Liver (tissue), 3 donors: ENCODE results near the gene HPCAL4.

ENCODE experiments used
- CTCF ChIP-seq: fragments of 150-350 bp; IDR thresholded peaks from 2 replicates; pipeline ENCODE4 v1.5.1; 2017; ENCODE audit warnings: improper control_type of control experiment, low read depth, low read length; ENCODE audit not compliant: missing input control
- MAX ChIP-seq: IDR thresholded peaks from 2 replicates; pipeline ENCODE4 v1.6.1; 2016; ENCODE audit warnings: antibody characterized with exemption
- NR2F2 ChIP-seq: IDR thresholded peaks from 2 replicates; pipeline ENCODE4 v1.6.1; 2016; ENCODE audit warnings: antibody characterized with exemption
- RAD21 ChIP-seq, 2 donors: IDR thresholded peaks; 2 replicates each; pipeline ENCODE4 v1.6.1; 2016; ENCODE audit warnings: antibody characterized with exemption in 2 of 2, mild to moderate bottlenecking in 2 of 2
- REST ChIP-seq: IDR thresholded peaks from 2 replicates; pipeline ENCODE4 v1.6.1; 2016; ENCODE audit warnings: antibody characterized with exemption, mild to moderate bottlenecking
- TAF1 ChIP-seq: conservative IDR thresholded peaks from 2 replicates; pipeline ENCODE4 v1.6.1; 2016; ENCODE audit warnings: antibody characterized with exemption, mild to moderate bottlenecking
- YY1 ChIP-seq: IDR thresholded peaks from 2 replicates; pipeline ENCODE4 v1.6.1; 2016; ENCODE audit warnings: antibody characterized with exemption, mild to moderate bottlenecking
- donor health status: healthy.
- donor health status: healthy.

GRCh38 chr1:39681999-39682398 is 9.2 kb downstream of the HPCAL4 start:
- TF ChIP-seq CTCF (no peak), REST (no peak), YY1 (no peak), NR2F2 (no peak), TAF1 (no peak), MAX (no peak), RAD21 (IDR thresholded peaks at IDR 0.05) (no peak)
